Astrocyte (in vitro differentiated cells and primary cell): ENCODE data around the gene SH3BP4. TPM values are rescaled to one million over a fixed set of nuclear protein-coding genes. Genes with fewer than 3 reads are reported as not detected.

Experiments
- DNase-seq: peaks from one replicate; pipeline ENCODE4 v3.0.0-alpha.2; 2010; ENCODE audit warnings: low read depth
- FAIRE-seq: peaks from 2 replicates; lab custom pipeline; 2011; peaks lifted over from hg19 to GRCh38; lab: Jason Lieb, UNC
- H2AFZ ChIP-seq: 2 replicates; pipeline ENCODE4 v1.6.0; 2012; ENCODE audit warnings: low read depth, low read length, inconsistent platforms
- H3K27ac ChIP-seq: 2 replicates; pipeline ENCODE4 v1.5.1; 2011; ENCODE audit warnings: low read depth, low read length, inconsistent platforms
- H3K27me3 ChIP-seq: 2 replicates; pipeline ENCODE4 v1.6.0; 2011; ENCODE audit warnings: low read length, inconsistent platforms; ENCODE audit not compliant: insufficient read depth
- H3K36me3 ChIP-seq: 2 replicates; pipeline ENCODE4 v1.5.1; 2011; ENCODE audit warnings: low read length, inconsistent platforms; ENCODE audit not compliant: insufficient read depth
- H3K4me1 ChIP-seq: 2 replicates; pipeline ENCODE4 v1.5.1; 2011; ENCODE audit warnings: low read length, inconsistent platforms; ENCODE audit not compliant: insufficient read depth
- H3K4me2 ChIP-seq: 2 replicates; pipeline ENCODE4 v1.6.0; 2012; ENCODE audit warnings: low read length, inconsistent platforms
- H3K4me3 ChIP-seq: 2 replicates; pipeline ENCODE4 v1.5.1; 2011; ENCODE audit warnings: low read depth, mild to moderate bottlenecking, low read length, inconsistent platforms; ENCODE audit not compliant: insufficient read depth
- H3K79me2 ChIP-seq: 2 replicates; pipeline ENCODE4 v1.6.0; 2012; ENCODE audit warnings: mild to moderate bottlenecking, low read length, inconsistent platforms; ENCODE audit not compliant: insufficient read depth
- H3K9ac ChIP-seq: 2 replicates; pipeline ENCODE4 v1.6.0; 2012; ENCODE audit warnings: mild to moderate bottlenecking, low read length, inconsistent platforms
- H3K9me3 ChIP-seq: 2 replicates; pipeline ENCODE4 v1.5.1; 2012; ENCODE audit warnings: low read depth, mild to moderate bottlenecking, low read length, inconsistent platforms; ENCODE audit not compliant: insufficient read depth
- H4K20me1 ChIP-seq: 2 replicates; pipeline ENCODE4 v1.6.0; 2012; ENCODE audit warnings: low read length, inconsistent platforms; ENCODE audit not compliant: insufficient read depth
- H3K27ac Mint-ChIP-seq: one replicate; pipeline ENCODE4 v1.8.0; 2021; ENCODE audit warnings: mild to moderate bottlenecking, mixed read lengths; ENCODE audit not compliant: unreplicated experiment
- H3K27me3 Mint-ChIP-seq: one replicate; pipeline ENCODE4 v1.8.0; 2021; ENCODE audit warnings: low read depth, mixed read lengths; ENCODE audit not compliant: unreplicated experiment
- H3K36me3 Mint-ChIP-seq: one replicate; pipeline ENCODE4 v1.8.0; 2021; ENCODE audit warnings: low read depth, mixed read lengths; ENCODE audit not compliant: unreplicated experiment
- H3K4me1 Mint-ChIP-seq: one replicate; pipeline ENCODE4 v1.8.0; 2021; ENCODE audit warnings: low read depth, mixed read lengths; ENCODE audit not compliant: unreplicated experiment
- H3K4me3 Mint-ChIP-seq: one replicate; pipeline ENCODE4 v1.8.0; 2021; ENCODE audit warnings: mild to moderate bottlenecking, moderate library complexity, mixed read lengths; ENCODE audit not compliant: unreplicated experiment
- H3K9me3 Mint-ChIP-seq: one replicate; pipeline ENCODE4 v1.8.0; 2021; ENCODE audit warnings: mild to moderate bottlenecking, mixed read lengths; ENCODE audit not compliant: unreplicated experiment
- CTCF ChIP-seq: IDR thresholded peaks from 2 replicates; pipeline ENCODE4 v1.5.1; 2011; ENCODE audit warnings: low read depth, mild to moderate bottlenecking, inconsistent platforms, low read length, moderate library complexity; ENCODE audit not compliant: insufficient read depth
- EZH2 ChIP-seq: IDR thresholded peaks from 2 replicates; pipeline ENCODE4 v1.6.1; 2012; ENCODE audit warnings: mild to moderate bottlenecking, low read length, inconsistent platforms; ENCODE audit not compliant: insufficient read depth
- total RNA-seq: library from RNA; stranded (reverse); gene quantifications from 2 replicates; pipeline ENCODE4 v1.2.1, GENCODE V29; 2021

SH3BP4 gene
- total RNA-seq, 1 donor from 2014 or later = 127 TPM

DNA sequence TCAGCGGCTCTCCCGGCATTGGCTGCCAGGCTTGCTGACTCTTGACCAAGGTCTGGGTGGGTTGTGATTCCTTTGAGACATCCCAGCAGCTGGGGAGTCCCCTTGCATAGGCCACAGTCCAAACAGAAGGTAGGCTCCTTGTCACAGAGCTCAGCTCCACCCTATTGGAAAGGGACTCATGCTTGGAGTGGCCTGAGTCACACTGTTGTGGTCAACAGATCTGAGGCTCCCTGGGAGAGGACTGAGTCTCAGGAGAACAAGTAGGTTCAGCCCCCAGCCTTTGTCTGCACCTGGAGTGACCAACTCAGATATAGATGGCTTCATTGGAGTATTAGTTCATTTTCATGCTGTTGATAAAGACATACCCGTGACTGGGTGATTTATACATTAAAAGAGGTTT lies 32.1 kb upstream of the SH3BP4 start:
- no peaks in the 10 kb centered on the region for H3K9me3 ChIP-seq
- no peak for TF ChIP-seq CTCF
- no peak for TF ChIP-seq EZH2
- no peaks in the 10 kb centered on the region for H3K79me2 ChIP-seq
- Mint-ChIP-seq H3K27me3 (no peaks in the 10 kb centered on the region), H3K9me3 (peaks cover 7% of the 10 kb centered on the region), H3K27ac (no peak overlapping the region), H3K36me3 (no peaks in the 10 kb centered on the region), H3K4me3 (no peak overlapping the region), H3K4me1 (peaks cover 17% of the 10 kb centered on the region)
- no peak overlapping the region for H3K4me3 ChIP-seq
- no peak overlapping the region for H3K4me2 ChIP-seq
- FAIRE-seq (no peak), DNase-seq (peak; percentile 42)
- no peaks in the 10 kb centered on the region for H3K4me1 ChIP-seq
- no peak overlapping the region for H2AFZ ChIP-seq
- no peaks in the 10 kb centered on the region for H4K20me1 ChIP-seq
- no peak overlapping the region for H3K9ac ChIP-seq
- no peaks in the 10 kb centered on the region for H3K36me3 ChIP-seq
- H3K27me3 ChIP-seq = no peaks in the 10 kb centered on the region
- no peak overlapping the region for H3K27ac ChIP-seq

DNA sequence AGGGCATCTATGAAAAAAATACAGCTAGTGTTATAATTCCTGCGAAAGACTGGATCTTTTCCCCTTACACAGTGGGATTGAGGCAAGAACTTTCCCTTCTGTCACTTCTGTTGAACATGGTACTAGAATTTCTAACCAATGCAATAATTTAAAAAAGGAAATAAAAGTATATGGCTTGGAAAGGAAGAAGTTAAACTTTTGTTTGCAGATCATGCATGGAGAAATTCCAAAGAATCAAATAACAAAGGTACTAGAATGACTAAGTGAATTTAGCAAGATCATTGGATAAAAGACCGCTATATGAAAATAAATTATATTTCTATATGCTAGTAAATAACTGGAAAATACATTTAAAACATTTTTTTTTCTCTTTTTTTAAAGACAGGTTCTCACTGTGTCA lies 31.0 kb upstream of the SH3BP4 start:
- H3K36me3 Mint-ChIP-seq = peaks cover 3% of the 10 kb centered on the region
- no peaks in the 10 kb centered on the region for H3K27me3 Mint-ChIP-seq
- no peak overlapping the region for H2AFZ ChIP-seq
- H3K4me3 ChIP-seq = no peak overlapping the region
- no peaks in the 10 kb centered on the region for H3K36me3 ChIP-seq
- no peak overlapping the region for H3K27ac ChIP-seq
- TF ChIP-seq CTCF (no peak), EZH2 (no peak)
- H3K4me2 ChIP-seq = no peak overlapping the region
- no peak overlapping the region for H3K4me3 Mint-ChIP-seq
- no peak overlapping the region for H3K9ac ChIP-seq
- no peak for DNase-seq
- no peaks in the 10 kb centered on the region for H3K27me3 ChIP-seq
- FAIRE-seq = no peak
- H3K4me1 Mint-ChIP-seq = peaks cover 14% of the 10 kb centered on the region
- H3K4me1 ChIP-seq = no peaks in the 10 kb centered on the region
- H3K27ac Mint-ChIP-seq = no peak overlapping the region
- H3K79me2 ChIP-seq = no peaks in the 10 kb centered on the region
- no peaks in the 10 kb centered on the region for H3K9me3 ChIP-seq
- H4K20me1 ChIP-seq = no peaks in the 10 kb centered on the region
- H3K9me3 Mint-ChIP-seq = peaks cover 7% of the 10 kb centered on the region

- DNase-seq = no peak
- H3K4me1 Mint-ChIP-seq = no peaks in the 10 kb centered on the region
- FAIRE-seq = no peak
These were observed 22.8 kb upstream of the SH3BP4 start for GRCh38 chr2:234929002-234929401.

More at GRCh38 chr2:234929002-234929401, 22.8 kb upstream of the SH3BP4 start:
- Histone ChIP-seq H3K9ac (no peak overlapping the region), H3K4me2 (no peak overlapping the region), H3K4me1 (no peaks in the 10 kb centered on the region), H3K9me3 (no peaks in the 10 kb centered on the region), H3K36me3 (no peaks in the 10 kb centered on the region), H3K4me3 (no peak overlapping the region), H3K27ac (no peak overlapping the region), H3K27me3 (no peaks in the 10 kb centered on the region), H3K79me2 (no peaks in the 10 kb centered on the region), H4K20me1 (no peaks in the 10 kb centered on the region), H2AFZ (no peak overlapping the region)
- Mint-ChIP-seq H3K36me3 (peaks cover 3% of the 10 kb centered on the region), H3K9me3 (peaks cover 6% of the 10 kb centered on the region), H3K27me3 (peaks cover 2% of the 10 kb centered on the region), H3K27ac (no peak overlapping the region), H3K4me3 (no peak overlapping the region)
- TF ChIP-seq EZH2 (no peak), CTCF (no peak)
